GM23338 (cell line): ENCODE results near the gene LMLN. TPM values are rescaled to one million over a fixed set of nuclear protein-coding genes. Genes with fewer than 3 reads are reported as not detected.

Experiments
- ATAC-seq: fragments of 200-7000 bp; cut with Tn5 transposase; 3 replicates; pipeline ENCODE4 v1.9.1; 2020
- DNase-seq: peaks from one replicate; pipeline ENCODE4 v3.0.0-alpha.2; 2015; ENCODE audit warnings: low spot score
- H2AFZ ChIP-seq: fragments of 200-600 bp; sonication (generic); 2 replicates; pipeline ENCODE4 v1.8.0; 2016; ENCODE audit warnings: antibody characterized with exemption, mild to moderate bottlenecking, moderate library complexity
- H3F3A ChIP-seq: fragments of 200-600 bp; sonication (generic); replicated peaks from 2 replicates; pipeline ENCODE4 v1.8.0; 2017; ENCODE audit warnings: antibody characterized with exemption, mixed run types, low read depth
- H3K27ac ChIP-seq: fragments of 200-600 bp; sonication (generic); 2 replicates; pipeline ENCODE4 v1.6.1; 2016; ENCODE audit warnings: low read depth
- H3K27me3 ChIP-seq: fragments of 200-600 bp; sonication (generic); 2 replicates; pipeline ENCODE4 v1.8.0; 2016; ENCODE audit warnings: mild to moderate bottlenecking, mixed run types, moderate library complexity; ENCODE audit not compliant: insufficient read depth
- H3K36me3 ChIP-seq: fragments of 200-600 bp; sonication (generic); 2 replicates; pipeline ENCODE4 v1.8.0; 2016; ENCODE audit warnings: mild to moderate bottlenecking; ENCODE audit not compliant: insufficient read depth
- H3K4me1 ChIP-seq: fragments of 200-600 bp; sonication (generic); 2 replicates; pipeline ENCODE4 v1.8.0; 2016; ENCODE audit warnings: mild to moderate bottlenecking, moderate library complexity; ENCODE audit not compliant: insufficient read depth
- H3K4me2 ChIP-seq: fragments of 200-600 bp; sonication (generic); 2 replicates; pipeline ENCODE4 v1.7.1; 2017; ENCODE audit warnings: mixed run types
- H3K4me3 ChIP-seq: fragments of 200-600 bp; sonication (generic); 2 replicates; pipeline ENCODE4 v1.6.1; 2016; ENCODE audit warnings: mixed run types
- H3K79me2 ChIP-seq: fragments of 200-600 bp; sonication (generic); replicated peaks from 2 replicates; pipeline ENCODE4 v1.8.0; 2017; ENCODE audit warnings: mild to moderate bottlenecking; ENCODE audit not compliant: insufficient read depth
- H3K9me2 ChIP-seq: fragments of 200-600 bp; sonication (generic); 2 replicates; pipeline ENCODE4 v1.8.0; 2017; ENCODE audit not compliant: insufficient read depth
- H4K20me1 ChIP-seq: fragments of 200-600 bp; sonication (generic); replicated peaks from 2 replicates; pipeline ENCODE4 v1.8.0; 2017; ENCODE audit warnings: mild to moderate bottlenecking; ENCODE audit not compliant: insufficient read depth
- H3K27ac Mint-ChIP-seq: 2 replicates; pipeline ENCODE4 v1.8.0; 2020; ENCODE audit warnings: inconsistent platforms, mild to moderate bottlenecking, moderate library complexity, mixed read lengths
- H3K27me3 Mint-ChIP-seq: 3 replicates; pipeline ENCODE4 v1.8.0; 2022; ENCODE audit warnings: low read depth, mild to moderate bottlenecking, moderate library complexity, mixed read lengths, inconsistent platforms; ENCODE audit not compliant: insufficient read depth, poor library complexity
- H3K36me3 Mint-ChIP-seq: 3 replicates; pipeline ENCODE4 v1.8.0; 2021; ENCODE audit warnings: low read depth, mild to moderate bottlenecking, inconsistent platforms, moderate library complexity, mixed read lengths
- H3K4me1 Mint-ChIP-seq: 3 replicates; pipeline ENCODE4 v1.8.0; 2020; ENCODE audit warnings: mild to moderate bottlenecking, inconsistent platforms, mixed read lengths
- H3K4me3 Mint-ChIP-seq: 3 replicates; pipeline ENCODE4 v1.8.0; 2021; ENCODE audit warnings: moderate library complexity, mild to moderate bottlenecking, inconsistent platforms, mixed read lengths
- H3K9me3 Mint-ChIP-seq: 3 replicates; pipeline ENCODE4 v1.8.0; 2020; ENCODE audit warnings: moderate library complexity, mild to moderate bottlenecking, inconsistent platforms, mixed read lengths
- CREB1 ChIP-seq: fragments of 250-450 bp; sonication (Bioruptor Pico); IDR thresholded peaks from 2 replicates; pipeline ENCODE4 v1.5.0; 2020; ENCODE audit warnings: low read depth, mild to moderate bottlenecking, moderate library complexity
- CTCF ChIP-seq, 2 experiments: fragments of 200-600 bp in 1 of 2; sonication (generic) in 1 of 2; conservative IDR thresholded peaks; 2 replicates each; pipeline versions ENCODE4 v1.5.1 to v1.6.1; 2016 to 2017; ENCODE audit warnings: antibody characterized with exemption in 2 of 2, low read depth in 2 of 2, mild to moderate bottlenecking in 2 of 2, moderate library complexity in 1 of 2
- ETS1 ChIP-seq: IDR thresholded peaks from 2 replicates; pipeline ENCODE4 v1.6.1; 2016; ENCODE audit warnings: antibody characterized with exemption
- EZH2 ChIP-seq: fragments of 200-600 bp; sonication (generic); IDR thresholded peaks from one replicate; pipeline ENCODE4 v1.8.0; 2017; ENCODE audit warnings: antibody characterized with exemption, mild to moderate bottlenecking, low read depth; ENCODE audit not compliant: unreplicated experiment
- EZH2phosphoT487 ChIP-seq: fragments of 200-600 bp; sonication (generic); IDR thresholded peaks from one replicate; pipeline ENCODE4 v1.8.1; 2018; ENCODE audit warnings: antibody characterized with exemption; ENCODE audit not compliant: unreplicated experiment
- JUNB ChIP-seq: IDR thresholded peaks from one replicate; pipeline ENCODE4 v1.6.1; 2016; ENCODE audit warnings: antibody characterized with exemption; ENCODE audit not compliant: unreplicated experiment
- NANOG ChIP-seq: IDR thresholded peaks from 2 replicates; pipeline ENCODE4 v1.6.1; 2016; ENCODE audit warnings: antibody characterized with exemption, borderline replicate concordance
- POLR2AphosphoS5 ChIP-seq: IDR thresholded peaks from 2 replicates; pipeline ENCODE4 v1.6.1; 2016; ENCODE audit warnings: antibody characterized with exemption, low read depth
- REST ChIP-seq: IDR thresholded peaks from one replicate; pipeline ENCODE4 v1.6.1; 2018; ENCODE audit warnings: antibody characterized with exemption; ENCODE audit not compliant: unreplicated experiment
- STAT1 ChIP-seq: IDR thresholded peaks from one replicate; pipeline ENCODE4 v1.6.1; 2016; ENCODE audit warnings: antibody characterized with exemption; ENCODE audit not compliant: unreplicated experiment
- ZNF114 ChIP-seq: fragments of 250-450 bp; sonication (Bioruptor Pico); IDR thresholded peaks from 2 replicates; pipeline ENCODE4 v1.5.0; 2020; ENCODE audit warnings: mild to moderate bottlenecking, moderate library complexity
- ZNF331 ChIP-seq: fragments of 250-450 bp; sonication (Bioruptor Pico); IDR thresholded peaks from 2 replicates; pipeline ENCODE4 v1.5.0; 2020; ENCODE audit warnings: low read depth, mild to moderate bottlenecking, moderate library complexity
- polyA plus RNA-seq: library from polyadenylated mRNA; unstranded; fragments of >200 nt; fragmentation: Nextera tagmentation; extraction: Ambion mirVana; gene quantifications from 2 replicates; pipeline ENCODE4 v1.2.1, GENCODE V29; 2016
- total RNA-seq: library from RNA; depleted of rRNA; stranded (reverse); fragments of >200 nt; shearing (Covaris generic); gene quantifications from 2 replicates; pipeline ENCODE4 v1.2.3, GENCODE V29; 2014

The LMLN gene
- total and polyA plus RNA-seq, 2 experiments from 2014 or later, result 2.3 to 4.3 TPM

- TF ChIP-seq REST (no peak), STAT1 (no peak)
Measured at GRCh38 chr3:198026620-198027019, 66.6 kb downstream of the LMLN start (continued).

GRCh38 chr3:198027045-198027798 is 67.2 kb downstream of the LMLN start:
- H3K27ac Mint-ChIP-seq, result no peak overlapping the region
- no peaks in the 10 kb centered on the region for H4K20me1 ChIP-seq
- TF ChIP-seq ZNF114 (no peak), REST (no peak), EZH2phosphoT487 (no peak), ZNF331 (CRISPR knock-in tag) (no peak), CREB1 (CRISPR knock-in tag) (no peak), ETS1 (no peak), CTCF (conservative IDR thresholded peaks at IDR 0.05; ENCODE audit: low read depth in 2 of 2) (no peak), JUNB (no peak), NANOG (no peak), POLR2AphosphoS5 (no peak), EZH2 (no peak), STAT1 (no peak)

More at GRCh38 chr3:198027045-198027798, 67.2 kb downstream of the LMLN start:
- Histone ChIP-seq H3K4me1 (no peaks in the 10 kb centered on the region), H3K4me2 (no peak overlapping the region), H3K27me3 (no peaks in the 10 kb centered on the region), H2AFZ (no peak overlapping the region), H3K9me2 (no peaks in the 10 kb centered on the region), H3F3A (no peaks in the 10 kb centered on the region), H3K79me2 (no peaks in the 10 kb centered on the region), H3K36me3 (no peaks in the 10 kb centered on the region; the same call in 1 of the 2 replicates), H3K27ac (no peak overlapping the region), H3K4me3 (no peak overlapping the region)
- H3K36me3 Mint-ChIP-seq, result no peaks in the 10 kb centered on the region
- H3K4me3 Mint-ChIP-seq, result no peak overlapping the region
- H3K4me1 Mint-ChIP-seq, result peaks cover 2% of the 10 kb centered on the region; the same call in 1 of the 3 replicates
- no peaks in the 10 kb centered on the region for H3K9me3 Mint-ChIP-seq
- DNase-seq, result no peak
- H3K27me3 Mint-ChIP-seq, result peaks cover 2% of the 10 kb centered on the region
- ATAC-seq, result no peak
